Panc1 (cell line): ENCODE measurements around the gene CNPY2. TPM values are rescaled to one million over a fixed set of nuclear protein-coding genes. Genes with fewer than 3 reads are reported as not detected.

Experiments used
- ATAC-seq: fragments of 200-7000 bp; cut with Tn5 transposase; 2 replicates; pipeline ENCODE4 v1.9.1; 2020; ENCODE audit warnings: mild to moderate bottlenecking, moderate library complexity
- Bru-seq: library from RNA; stranded (reverse); fragments of 400-500 nt; gene quantifications from one replicate; lab custom pipeline; 2021; lab: Mats Ljungman, UMichigan
- BruChase-seq, 2 experiments: library from RNA; stranded (reverse); fragments of 400-500 nt; gene quantifications; one replicate each; lab custom pipeline; 2021; lab: Mats Ljungman, UMichigan
- BruUV-seq: library from RNA; stranded (reverse); fragments of 400-500 nt; replicated peaks from 2 replicates; lab custom pipeline; 2021; lab: Mats Ljungman, UMichigan
- CTCF ChIA-PET: fragments of 300-600 bp; sonication (Branson Sonifier 250); formaldehyde crosslinking; loops from one replicate; lab custom pipeline; 2022; ENCODE audit warnings: antibody characterized with exemption; lab: Charles Lee
- POLR2A ChIA-PET: fragments of 300-600 bp; sonication (Branson Sonifier 250); formaldehyde crosslinking; loops from one replicate; lab custom pipeline; 2022; ENCODE audit warnings: antibody characterized with exemption; lab: Charles Lee
- DNase-seq: peaks from one replicate; pipeline ENCODE4 v3.0.0-alpha.2; 2010; ENCODE audit warnings: low read depth, low spot score
- H3K27ac ChIP-seq: 2 replicates; pipeline ENCODE4 v1.5.1; 2011; ENCODE audit warnings: mild to moderate bottlenecking, low read length, inconsistent platforms
- H3K27me3 ChIP-seq: fragments of 200-500 bp; sonication (Bioruptor generic); 2 replicates; pipeline ENCODE4 v1.6.0; 2014; ENCODE audit warnings: low read length, inconsistent platforms; ENCODE audit not compliant: control insufficient read depth, insufficient read depth
- H3K36me3 ChIP-seq: fragments of 200-500 bp; sonication (Bioruptor generic); 2 replicates; pipeline ENCODE4 v1.5.1; 2014; ENCODE audit warnings: inconsistent platforms, mild to moderate bottlenecking, low read length, moderate library complexity; ENCODE audit not compliant: control insufficient read depth, insufficient read depth
- H3K4me1 ChIP-seq: 2 replicates; pipeline ENCODE4 v1.5.1; 2011; ENCODE audit warnings: inconsistent platforms, mild to moderate bottlenecking, low read length, moderate library complexity; ENCODE audit not compliant: control insufficient read depth, insufficient read depth
- H3K4me3 ChIP-seq, 2 experiments: 2 replicates each; pipeline ENCODE4 v1.5.1; 2011 to 2012; ENCODE audit warnings: low read depth in 2 of 2, low read length in 2 of 2, mild to moderate bottlenecking in 2 of 2, inconsistent platforms in 1 of 2, moderate library complexity in 1 of 2
- H3K9me3 ChIP-seq: fragments of 200-500 bp; sonication (Bioruptor generic); 2 replicates; pipeline ENCODE4 v1.5.1; 2014; ENCODE audit warnings: low read depth, mild to moderate bottlenecking, inconsistent platforms, low read length, moderate library complexity; ENCODE audit not compliant: control insufficient read depth, insufficient read depth
- POLR2AphosphoS5 ChIP-seq: IDR thresholded peaks from 2 replicates; pipeline ENCODE4 v1.6.1; 2012; ENCODE audit warnings: mild to moderate bottlenecking, low read depth, low read length, moderate library complexity
- REST ChIP-seq, 2 experiments: IDR thresholded peaks; 2 replicates each; pipeline ENCODE4 v1.6.1; 2011 to 2012; ENCODE audit warnings: low read depth in 2 of 2, control low read depth in 1 of 2, low read length in 1 of 2, mild to moderate bottlenecking in 1 of 2, moderate library complexity in 1 of 2; ENCODE audit not compliant: insufficient read depth in 1 of 2
- SIN3A ChIP-seq: IDR thresholded peaks from 2 replicates; pipeline ENCODE4 v1.6.1; 2012; ENCODE audit warnings: low read depth, mild to moderate bottlenecking, low read length, moderate library complexity, borderline replicate concordance; ENCODE audit not compliant: insufficient read depth
- TCF7L2 ChIP-seq: IDR thresholded peaks from 2 replicates; pipeline ENCODE4 v1.6.1; 2011; ENCODE audit warnings: mild to moderate bottlenecking, low read depth, low read length, inconsistent platforms
- in situ Hi-C: cut with HindIII; loops from 2 replicates; pipeline ENCODE4 v1.10.0; 2016; ENCODE audit warnings: low sequenced_read_pairs, low pct_unique_long_range_greater_than_20kb
- intact Hi-C: fragments of 100-400 bp; cut with micrococcal nuclease; formaldehyde crosslinking; loops from one replicate; pipeline ENCODE4 v1.10.0; 2022; ENCODE audit not compliant: unreplicated experiment
- long read RNA-seq: library from polyadenylated mRNA; unstranded; transcript quantifications from one replicate; pipeline ENCODE4 v2.0.0, GENCODE V29; 2021; ENCODE audit not compliant: unreplicated experiment
- polyA plus RNA-seq: library from polyadenylated mRNA; unstranded; fragments of >200 nt; gene quantifications from one replicate; pipeline ENCODE4 v1.2.1, GENCODE V29; 2012; ENCODE audit warnings: missing spikeins; ENCODE audit not compliant: insufficient read length
- total RNA-seq: library from RNA; stranded (reverse); gene quantifications from one replicate; pipeline ENCODE4 v1.2.1, GENCODE V29; 2021; ENCODE audit not compliant: unreplicated experiment
- TF ChIP-seq, protein P1 (sequence below): fragments of 450-650 bp; IDR thresholded peaks from 2 replicates; pipeline ENCODE4 v1.5.1; 2017; ENCODE audit warnings: mild to moderate bottlenecking

The CNPY2 gene
- total RNA-seq (115 TPM), Bru-seq, nascent RNA (percentile 88 among the genes with signal in this experiment), BruChase-seq, experiment 1, labeled RNA remaining after a 2-hour chase (percentile 94 among the genes with signal in this experiment), BruChase-seq, experiment 2, labeled RNA remaining after a 6-hour chase (percentile 96 among the genes with signal in this experiment)
- 112 TPM for polyA plus RNA-seq
- long read RNA-seq, transcript CNPY2-204 (3 exons, 984 nt), result minor isoform, 10 of 94 reads
- long read RNA-seq, transcript CNPY2-206 (3 exons, 817 nt), result minor isoform, 9 of 94 reads
- long read RNA-seq, transcript CNPY2-201 (6 exons, 1,214 nt), result major isoform, 44 of 94 reads
- long read RNA-seq, partial matches to known transcripts, result 19 of 94 reads
- long read RNA-seq, other reads (novel, unspliced or antisense), result 12 of 94 reads

DNA sequence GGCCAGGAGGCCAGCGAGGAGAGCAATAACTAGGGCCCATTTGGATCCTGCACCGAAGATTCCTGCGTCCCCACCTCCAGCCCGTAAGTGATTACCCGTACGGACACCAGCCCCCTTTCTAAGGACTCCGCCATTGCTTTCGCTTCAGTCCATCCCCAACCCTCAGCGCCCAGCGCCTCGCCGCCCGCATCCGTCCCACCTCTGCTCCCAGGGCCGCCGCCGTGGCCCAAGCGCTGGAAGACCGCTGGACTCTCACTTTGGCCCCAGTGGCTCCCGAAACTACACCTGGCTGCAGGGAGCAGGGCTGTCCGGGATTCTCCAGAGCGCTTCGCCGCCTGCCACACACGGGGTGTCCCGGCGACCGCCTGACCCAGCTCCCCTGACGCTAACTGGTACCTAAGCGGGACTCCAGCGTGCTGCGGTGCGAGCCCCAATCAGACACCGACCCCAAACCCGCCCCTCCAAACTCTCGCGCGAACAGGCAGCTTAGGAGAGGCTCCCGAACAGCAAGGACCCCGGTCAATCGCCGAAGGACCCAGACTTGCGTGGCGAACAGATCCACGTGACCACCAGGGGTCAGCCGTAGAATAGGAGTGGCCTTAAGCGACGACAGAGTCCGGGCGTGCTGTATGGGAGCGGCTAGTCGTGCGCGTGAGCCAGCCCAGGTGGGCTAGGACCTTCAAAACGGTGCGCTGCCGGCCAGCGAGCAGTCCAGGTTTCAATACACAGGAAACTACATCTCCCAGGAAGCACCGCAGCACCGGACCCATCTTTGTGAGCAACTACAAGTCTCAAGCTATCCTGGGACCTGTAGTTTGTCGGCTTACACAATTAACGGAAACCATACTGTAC lies at the start of gene CNPY2:
Gene CNPY2, minus strand, starts transcription at position 367 of the 852 bp plus-strand sequence. CDS start 771 bp downstream, outside the sequence.
- ATAC-seq (peak; percentile 97), DNase-seq (peak; percentile 99)
- intact Hi-C loops, result loop anchor here (5.0 kb wide), 1 partner anchor 151 kb away; the partner anchor contains the start of gene SPRYD4
- in situ Hi-C loops, result no loop called here
- POLR2A ChIA-PET, result interaction anchor here (0.6 to 1.1 kb wide), 4 partner anchors 16 to 47 kb away, joined by 4 read pairs; partner anchors contain the start of gene APOF
- Histone ChIP-seq H3K4me1 (peaks cover 4% of the 10 kb centered on the region), H3K27ac (peak within 1 kb of the TSS; percentile 97), H3K4me3 (peak within 1 kb of the TSS; percentile 85 to 97), H3K36me3 (peaks cover 4% of the 10 kb centered on the region; the same call in 1 of the 2 replicates), H3K27me3 (no peaks in the 10 kb centered on the region), H3K9me3 (no peaks in the 10 kb centered on the region)
- BruUV-seq, result no TSS peak
- CTCF ChIA-PET, result interaction anchor here (0.7 to 1.3 kb wide), 4 partner anchors 88 to 149 kb away, joined by 4 to 7 read pairs (median 6); no protein-coding TSS in a partner anchor
- TF ChIP-seq TCF7L2 (peak; percentile 66), POLR2AphosphoS5 (peak; percentile 86)
- TF ChIP-seq, protein P1, sequence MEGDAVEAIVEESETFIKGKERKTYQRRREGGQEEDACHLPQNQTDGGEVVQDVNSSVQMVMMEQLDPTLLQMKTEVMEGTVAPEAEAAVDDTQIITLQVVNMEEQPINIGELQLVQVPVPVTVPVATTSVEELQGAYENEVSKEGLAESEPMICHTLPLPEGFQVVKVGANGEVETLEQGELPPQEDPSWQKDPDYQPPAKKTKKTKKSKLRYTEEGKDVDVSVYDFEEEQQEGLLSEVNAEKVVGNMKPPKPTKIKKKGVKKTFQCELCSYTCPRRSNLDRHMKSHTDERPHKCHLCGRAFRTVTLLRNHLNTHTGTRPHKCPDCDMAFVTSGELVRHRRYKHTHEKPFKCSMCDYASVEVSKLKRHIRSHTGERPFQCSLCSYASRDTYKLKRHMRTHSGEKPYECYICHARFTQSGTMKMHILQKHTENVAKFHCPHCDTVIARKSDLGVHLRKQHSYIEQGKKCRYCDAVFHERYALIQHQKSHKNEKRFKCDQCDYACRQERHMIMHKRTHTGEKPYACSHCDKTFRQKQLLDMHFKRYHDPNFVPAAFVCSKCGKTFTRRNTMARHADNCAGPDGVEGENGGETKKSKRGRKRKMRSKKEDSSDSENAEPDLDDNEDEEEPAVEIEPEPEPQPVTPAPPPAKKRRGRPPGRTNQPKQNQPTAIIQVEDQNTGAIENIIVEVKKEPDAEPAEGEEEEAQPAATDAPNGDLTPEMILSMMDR, result no peak; the same call in 1 of the 2 replicates

DNA sequence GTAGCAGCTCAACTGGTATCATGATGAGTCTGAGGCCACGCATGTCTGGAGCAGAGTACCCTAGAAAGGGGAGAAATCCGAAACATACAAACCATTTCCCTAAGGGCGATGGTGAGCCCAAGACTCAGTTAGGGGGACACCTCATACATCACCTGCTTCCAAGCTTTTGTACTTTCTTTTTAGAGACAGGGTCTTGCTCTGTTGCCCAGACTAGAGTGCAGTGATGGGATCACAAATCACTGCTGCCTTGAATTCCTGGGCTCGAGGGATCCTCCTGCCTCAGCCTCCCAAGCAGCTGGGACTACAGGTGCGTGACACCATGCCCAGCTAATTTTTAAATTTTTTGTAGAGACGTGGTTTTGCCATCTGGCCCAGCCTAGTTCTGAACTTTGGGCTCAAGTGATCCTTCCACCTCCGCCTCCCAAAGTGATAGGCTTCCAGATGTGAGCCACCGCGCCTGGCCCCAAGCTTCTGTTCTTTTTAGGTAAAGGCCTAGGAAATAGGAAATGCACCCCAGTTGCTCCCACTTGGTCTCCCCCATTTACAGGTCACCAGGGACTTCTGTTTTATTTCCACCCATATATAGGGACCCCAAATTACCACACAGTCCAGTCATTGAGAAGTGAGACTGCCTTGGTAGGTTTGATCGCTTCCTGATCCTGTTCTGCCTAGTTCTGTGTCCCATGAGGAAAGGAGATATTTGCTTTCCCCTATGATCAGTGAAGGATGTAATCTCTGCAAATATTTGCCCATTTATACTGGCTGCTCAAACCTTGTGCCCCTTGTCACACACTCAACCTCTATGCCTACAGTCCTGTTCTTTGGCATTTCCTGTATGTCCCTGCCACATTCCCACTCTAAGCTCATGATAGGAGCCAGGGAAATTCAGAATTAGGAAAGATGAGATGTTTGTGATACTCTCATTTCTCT lies 46.6 kb upstream of the CNPY2 start, which contains the start of gene APOF:
Gene APOF, minus strand, starts transcription at position 728 of the 930 bp plus-strand sequence. Its CDS starts 112 bp downstream, at position 616.
- H3K36me3 ChIP-seq, result no peaks in the 10 kb centered on the region; the same call in 1 of the 2 replicates
- H3K4me3 ChIP-seq, result no peak within 1 kb of the TSS
- no peak for DNase-seq
- H3K4me1 ChIP-seq, result peaks cover 8% of the 10 kb centered on the region
- H3K27me3 ChIP-seq, result no peaks in the 10 kb centered on the region
- no peak for ATAC-seq
- CTCF ChIA-PET, result interaction anchor here (0.6 kb wide), 1 partner anchor 101 kb away, joined by 4 read pairs; no protein-coding TSS in a partner anchor
- no peak within 1 kb of the TSS for H3K27ac ChIP-seq
- BruUV-seq, result no TSS peak
- no peaks in the 10 kb centered on the region for H3K9me3 ChIP-seq
- in situ Hi-C loops, result no loop called here
- POLR2A ChIA-PET, result interaction anchor here (0.7 kb wide), 1 partner anchor 47 kb away, joined by 4 read pairs; the partner anchor contains the start of gene CNPY2
- intact Hi-C loops, result loop anchor here (10.0 kb wide), 1 partner anchor 102 kb away; the partner anchor contains the start of gene SPRYD4
- TF ChIP-seq POLR2AphosphoS5 (no peak), REST (IDR thresholded peaks at IDR 0.05; ENCODE audit: insufficient read depth in 1 of 2, low read depth in 2 of 2, low read length in 1 of 2) (no peak), SIN3A (no peak), TCF7L2 (no peak)
- TF ChIP-seq, protein P1, result no peak
